HT1080 (cell line): Measurements from ENCODE around the gene IQCN. TPM values are rescaled to one million over a fixed set of nuclear protein-coding genes. Genes with fewer than 3 reads are reported as not detected.
"Not testable (repeated sequence)": the region's sequence is repeated elsewhere in the genome, so short reads cannot be mapped to it uniquely, and the experiment has no call there.

Source experiments
- DNase-seq: peaks from one replicate; pipeline ENCODE4 v3.0.0-alpha.2; 2015; ENCODE audit warnings: low read depth
- small RNA-seq: library from RNA; depleted of rRNA; stranded (forward); fragments of <200 nt; gene quantifications from one replicate; pipeline ENCODE3, GENCODE V24; 2014
- total RNA-seq: library from RNA; depleted of rRNA; stranded (reverse); fragments of >200 nt; shearing (Covaris generic); gene quantifications from 2 replicates; pipeline ENCODE4 v1.2.3, GENCODE V29; 2014; rRNA removed

Gene IQCN
- total RNA-seq, 1 experiment from 2014 or later = not detected

DNA sequence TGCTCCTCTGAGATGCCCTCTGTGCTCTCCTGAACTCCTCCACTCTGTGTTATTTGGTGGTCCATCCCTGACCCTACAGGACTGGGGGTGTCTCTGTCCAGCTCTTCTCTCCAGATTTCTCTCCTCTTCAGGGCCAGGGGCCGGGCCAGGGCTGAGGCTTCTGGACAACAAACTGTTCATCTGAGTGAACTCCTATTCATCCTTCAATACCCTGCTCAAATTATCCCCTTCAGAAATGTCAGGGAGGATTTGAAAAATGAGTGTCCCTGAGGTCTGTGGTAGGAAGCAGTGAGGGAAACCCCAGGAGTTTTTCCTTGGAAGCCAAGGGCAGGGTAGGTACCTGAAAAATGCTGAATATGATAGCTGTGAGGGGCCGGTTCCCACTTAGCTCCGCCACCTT is 55.7 kb downstream of the IQCN start:
- DNase-seq = no peak

DNA sequence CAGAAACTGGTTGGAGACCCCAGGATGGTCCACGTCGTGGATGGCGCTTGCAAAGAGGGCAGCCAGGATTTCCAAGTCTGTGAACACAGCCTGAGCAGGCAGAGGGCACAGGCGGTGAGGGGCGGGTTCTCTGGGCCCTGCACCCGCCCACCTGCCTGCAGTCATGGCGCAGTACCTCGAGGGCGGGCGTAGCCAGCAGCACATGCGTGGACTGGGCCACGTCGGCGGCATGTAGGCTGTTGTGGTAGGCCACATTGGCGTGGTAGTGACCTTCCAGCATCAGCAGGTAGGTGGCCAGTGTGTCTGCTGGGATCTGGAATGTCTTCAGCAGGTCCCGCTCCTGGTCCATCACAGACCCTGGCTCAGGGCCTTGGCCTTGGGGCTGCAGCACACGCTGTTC is 56.1 kb downstream of the IQCN start:
- DNase-seq = no peak

DNA sequence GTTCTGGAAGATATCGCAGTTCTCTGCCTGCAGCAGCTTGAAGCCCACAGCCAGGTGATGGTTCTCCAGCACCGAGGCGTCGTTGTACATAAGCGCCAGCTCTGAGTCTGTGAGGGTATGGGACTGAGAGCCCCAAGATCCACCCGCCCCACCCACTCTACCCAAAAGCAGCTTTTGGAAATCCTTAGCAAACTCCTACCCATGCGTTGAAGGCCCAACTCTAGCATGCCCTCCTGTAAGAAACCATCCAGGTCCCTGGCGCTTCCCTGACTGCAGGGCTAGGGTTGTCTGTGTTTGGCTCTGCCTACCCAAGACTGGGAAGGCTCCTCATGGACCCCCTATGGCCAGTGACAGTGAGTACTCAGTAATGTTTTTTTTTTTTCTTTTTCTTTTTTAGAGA is 57.5 kb downstream of the IQCN start:
- DNase-seq = no peak

DNA sequence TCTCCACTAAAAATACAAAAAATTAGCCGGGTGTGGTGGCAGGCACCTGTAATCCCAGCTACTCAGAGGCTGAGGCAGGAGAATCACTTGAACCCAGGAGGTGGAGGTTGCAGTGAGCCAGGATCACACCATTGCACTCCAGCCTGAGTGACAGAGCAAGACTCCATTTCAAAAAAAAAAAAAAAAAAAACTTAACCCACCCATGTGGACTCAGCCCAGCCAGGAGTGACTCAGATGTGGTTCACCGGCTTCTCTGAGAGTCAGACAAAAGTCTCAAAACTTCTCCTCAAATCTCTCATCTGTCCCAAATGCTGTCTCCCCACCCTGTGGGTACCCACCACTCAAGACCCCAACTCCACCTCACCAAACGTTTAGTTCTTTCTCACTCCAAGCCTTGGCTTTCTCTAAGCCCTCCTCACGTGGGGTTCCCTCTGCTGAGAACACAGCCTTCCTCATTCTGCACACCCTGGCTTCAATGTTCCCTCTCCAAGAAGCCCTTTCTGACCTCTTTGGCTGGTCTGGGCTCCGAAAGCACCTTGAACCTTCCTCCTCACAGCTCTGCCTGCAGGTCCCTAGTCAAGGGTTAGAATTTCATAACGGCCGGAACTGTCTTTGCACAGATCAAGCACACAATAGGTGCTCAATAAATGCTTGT is 59.3 kb downstream of the IQCN start:
- peak; percentile 61 for DNase-seq

DNA sequence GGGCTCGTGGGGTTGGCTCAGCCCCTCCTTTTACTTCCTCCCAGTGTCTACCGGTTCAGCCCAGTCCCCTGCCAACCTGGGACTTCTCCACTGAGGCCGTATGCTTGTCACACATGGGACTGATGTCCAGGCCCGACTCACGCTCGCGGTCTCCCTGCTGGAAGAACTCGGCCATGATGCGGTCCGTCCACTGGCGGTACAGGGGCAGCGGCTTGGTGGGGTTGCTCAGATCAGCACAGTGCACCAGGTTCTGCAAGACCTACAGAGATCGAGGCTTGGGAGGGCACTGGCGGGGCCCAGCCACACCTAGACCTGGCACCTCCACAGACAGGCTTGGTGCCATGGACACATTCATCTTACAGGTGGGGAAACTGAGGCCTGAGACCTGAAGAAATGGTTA is 62.6 kb downstream of the IQCN start:
- DNase-seq = no peak

DNA sequence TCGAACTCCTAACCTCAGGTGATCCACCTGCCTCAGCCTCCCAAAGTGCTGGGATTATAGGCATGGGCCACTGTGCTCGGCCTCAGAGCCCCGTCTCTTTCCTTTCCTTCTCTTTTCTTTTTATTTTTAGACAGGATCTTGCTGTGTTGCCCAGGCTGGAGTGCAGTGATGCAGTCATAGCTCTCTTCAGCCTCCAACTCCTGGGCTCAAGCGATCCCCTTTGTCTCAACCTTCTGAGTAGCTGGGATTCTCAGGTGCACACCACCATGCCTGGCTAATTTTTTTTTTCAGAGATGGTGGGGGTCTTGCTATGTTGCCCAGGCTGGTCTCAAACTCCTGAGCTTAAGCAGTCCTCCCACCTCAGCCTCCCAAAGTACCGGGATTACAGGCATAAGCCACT is 64.3 kb downstream of the IQCN start:
- DNase-seq = not testable (repeated sequence)

DNA sequence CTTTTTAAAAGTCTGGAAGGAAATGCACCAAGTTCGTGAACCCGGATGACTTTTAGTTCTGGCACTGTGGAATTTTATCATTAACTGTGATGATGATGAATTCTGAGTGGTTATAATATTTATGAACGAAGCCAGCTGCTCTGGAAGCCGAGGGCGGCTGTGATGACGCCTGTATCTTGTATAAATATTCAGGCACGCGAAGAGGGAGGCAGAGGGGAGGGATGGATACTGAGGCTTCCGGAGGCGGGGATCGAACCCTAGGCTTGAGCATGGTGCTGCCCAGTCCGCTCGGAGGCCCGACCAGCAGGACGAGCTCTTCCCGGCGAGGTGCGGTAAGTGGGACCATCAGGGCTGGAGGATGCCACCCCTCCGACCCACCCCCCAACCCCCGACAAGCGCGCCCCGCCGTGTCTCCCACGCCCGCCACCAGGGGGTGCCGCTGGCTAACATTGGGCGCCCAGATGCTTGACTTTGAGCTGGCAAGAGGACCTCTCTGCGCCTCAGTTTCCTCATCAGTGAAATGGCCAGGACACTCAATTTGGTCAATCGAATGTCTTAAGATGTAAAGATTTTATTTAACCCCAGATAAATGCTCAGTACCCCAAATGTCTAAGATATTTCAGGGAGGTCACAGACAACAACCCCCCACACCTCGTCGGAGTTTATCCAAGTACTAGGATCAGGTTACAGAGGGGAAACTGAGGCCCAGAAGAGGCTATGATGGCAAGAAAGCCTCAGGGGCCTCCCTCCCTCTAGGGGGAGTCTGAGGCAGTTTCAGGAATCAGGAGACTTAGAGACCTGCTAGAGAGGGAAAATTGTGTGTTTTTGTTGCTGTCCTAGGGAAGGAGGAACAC is 65.9 kb downstream of the IQCN start:
- no peak for DNase-seq

Small RNA genes within 50 kb of the gene (small RNA-seq; reads per million reads assigned to genes)
- gene MIR3188 = not detected
- not detected for gene RPL39P38

Other genes starting within 250 kb of the IQCN start
- gene IL12RB1, start 187.5 kb downstream of the IQCN start, total RNA-seq = 0.13 and 1.0 TPM in 2 replicates
- 1.4 and 2.3 TPM in 2 replicates for gene MAST3, start 176.7 kb downstream of the IQCN start, total RNA-seq
- 17.5 and 21.1 TPM in 2 replicates for gene PIK3R2, start 121.3 kb downstream of the IQCN start, total RNA-seq
- 1.5 and 2.3 TPM in 2 replicates for gene IFI30, start 100.6 kb downstream of the IQCN start, total RNA-seq
- 17.0 and 23.4 TPM in 2 replicates for gene MPV17L2, start 81.2 kb downstream of the IQCN start, total RNA-seq
- 1.3 and 2.4 TPM in 2 replicates for gene RAB3A, start 70.4 kb downstream of the IQCN start, total RNA-seq
- gene PDE4C, start 48.0 kb downstream of the IQCN start, total RNA-seq = 0.13 TPM in 1 of 2 replicates, not detected in the other
- gene JUND, start 7.2 kb upstream of the IQCN start, total RNA-seq = 55.4 and 64.5 TPM in 2 replicates
- 456 and 535 TPM in 2 replicates for gene LSM4, start 48.6 kb upstream of the IQCN start, total RNA-seq
- 9.1 and 20.9 TPM in 2 replicates for gene PGPEP1, start 66.1 kb upstream of the IQCN start, total RNA-seq
- 97.3 and 120 TPM in 2 replicates for gene GDF15, start 111.7 kb upstream of the IQCN start, total RNA-seq
- not detected in 2 replicates for gene LRRC25, start 123.2 kb upstream of the IQCN start, total RNA-seq
- 108 and 118 TPM in 2 replicates for gene SSBP4, start 144.9 kb upstream of the IQCN start, total RNA-seq
- gene ISYNA1, start 163.7 kb upstream of the IQCN start, total RNA-seq = 1.3 and 2.1 TPM in 2 replicates
- gene ELL, start 247.6 kb upstream of the IQCN start, total RNA-seq = 13.1 and 14.6 TPM in 2 replicates